WERI-Rb-1 (cell line): ENCODE measurements around the gene GRIN2A.

Experiments
- DNase-seq: peaks from one replicate; pipeline ENCODE4 v3.0.0-alpha.2; 2020
- H3K27ac ChIP-seq: fragments of 250-450 bp; sonication (Bioruptor Pico); 2 replicates; pipeline ENCODE4 v1.5.1; 2020; ENCODE audit warnings: mild to moderate bottlenecking, moderate library complexity
- H3K27me3 ChIP-seq: fragments of 250-450 bp; sonication (Bioruptor Pico); 2 replicates; pipeline ENCODE4 v1.5.1; 2021; ENCODE audit warnings: mild to moderate bottlenecking, low read depth, moderate library complexity; ENCODE audit not compliant: insufficient read depth, severe bottlenecking
- H3K36me3 ChIP-seq: fragments of 250-450 bp; sonication (Bioruptor Pico); 2 replicates; pipeline ENCODE4 v1.5.1; 2020; ENCODE audit warnings: mild to moderate bottlenecking, moderate library complexity
- H3K4me3 ChIP-seq: 2 replicates; pipeline ENCODE4 v1.5.1; 2011; ENCODE audit warnings: low read depth, mild to moderate bottlenecking, control low read depth, low read length
- H3K9me3 ChIP-seq: fragments of 250-450 bp; sonication (Bioruptor Pico); 2 replicates; pipeline ENCODE4 v1.5.1; 2021; ENCODE audit warnings: mild to moderate bottlenecking, moderate library complexity; ENCODE audit not compliant: severe bottlenecking
- CTCF ChIP-seq: IDR thresholded peaks from 2 replicates; pipeline ENCODE4 v1.5.1; 2011; ENCODE audit warnings: low read depth, mild to moderate bottlenecking, control low read depth, inconsistent platforms, low read length

GRIN2A gene

GRCh38 chr16:9977333-9977897 lies 204.8 kb downstream of the GRIN2A start:
- no peaks in the 10 kb centered on the region for H3K9me3 ChIP-seq
- no peak for DNase-seq
- H3K4me3 ChIP-seq: no peak overlapping the region
- no peak overlapping the region for H3K27ac ChIP-seq
- no peak for TF ChIP-seq CTCF
- H3K36me3 ChIP-seq: no peaks in the 10 kb centered on the region
- no peaks in the 10 kb centered on the region for H3K27me3 ChIP-seq

GRCh38 chr16:9976601-9977000 lies 205.6 kb downstream of the GRIN2A start:
- H3K27ac ChIP-seq: no peak overlapping the region
- no peaks in the 10 kb centered on the region for H3K36me3 ChIP-seq
- TF ChIP-seq CTCF: no peak
- H3K27me3 ChIP-seq: no peaks in the 10 kb centered on the region
- H3K4me3 ChIP-seq: no peak overlapping the region
- no peaks in the 10 kb centered on the region for H3K9me3 ChIP-seq
- no peak for DNase-seq

GRCh38 chr16:9971907-9972306 lies 210.3 kb downstream of the GRIN2A start:
- no peaks in the 10 kb centered on the region for H3K9me3 ChIP-seq
- TF ChIP-seq CTCF: no peak
- DNase-seq: no peak

GRCh38 chr16:9970796-9971195 lies 211.4 kb downstream of the GRIN2A start:
- DNase-seq: no peak
- TF ChIP-seq CTCF: no peak
- no peaks in the 10 kb centered on the region for H3K9me3 ChIP-seq
- H3K36me3 ChIP-seq: no peaks in the 10 kb centered on the region
- H3K4me3 ChIP-seq: no peak overlapping the region
- H3K27ac ChIP-seq: no peak overlapping the region
- H3K27me3 ChIP-seq: no peaks in the 10 kb centered on the region

More at GRCh38 chr16:9971907-9972306, 210.3 kb downstream of the GRIN2A start:
- Histone ChIP-seq H3K36me3 (no peaks in the 10 kb centered on the region), H3K4me3 (no peak overlapping the region), H3K27me3 (no peaks in the 10 kb centered on the region), H3K27ac (no peak overlapping the region)

- TF ChIP-seq CTCF: no peak
- no peak for DNase-seq
- no peaks in the 10 kb centered on the region for H3K27me3 ChIP-seq
- H3K27ac ChIP-seq: no peak overlapping the region
- H3K4me3 ChIP-seq: no peak overlapping the region
- H3K36me3 ChIP-seq: no peaks in the 10 kb centered on the region
- H3K9me3 ChIP-seq: no peaks in the 10 kb centered on the region
These were observed 212.0 kb downstream of the GRIN2A start for GRCh38 chr16:9970244-9970643.

- DNase-seq: peak; percentile 27
- peak; percentile 53 for TF ChIP-seq CTCF
- no peaks in the 10 kb centered on the region for H3K9me3 ChIP-seq
These were observed 212.6 kb downstream of the GRIN2A start for GRCh38 chr16:9969580-9969979.

More at GRCh38 chr16:9969580-9969979, 212.6 kb downstream of the GRIN2A start:
- H3K36me3 ChIP-seq: no peaks in the 10 kb centered on the region
- no peaks in the 10 kb centered on the region for H3K27me3 ChIP-seq
- no peak overlapping the region for H3K4me3 ChIP-seq
- no peak overlapping the region for H3K27ac ChIP-seq
